GM18520 (cell line): Measurements from ENCODE around the gene AADAC.
"Not testable (repeated sequence)": the region's sequence is repeated elsewhere in the genome, so short reads cannot be mapped to it uniquely, and the experiment has no call there.

Source experiments
- ATAC-seq: cut with Tn5 transposase; IDR thresholded peaks from one replicate; pipeline ENCODE4 v1.9.1; 2021; ENCODE audit not compliant: unreplicated experiment

The AADAC gene, protein sequence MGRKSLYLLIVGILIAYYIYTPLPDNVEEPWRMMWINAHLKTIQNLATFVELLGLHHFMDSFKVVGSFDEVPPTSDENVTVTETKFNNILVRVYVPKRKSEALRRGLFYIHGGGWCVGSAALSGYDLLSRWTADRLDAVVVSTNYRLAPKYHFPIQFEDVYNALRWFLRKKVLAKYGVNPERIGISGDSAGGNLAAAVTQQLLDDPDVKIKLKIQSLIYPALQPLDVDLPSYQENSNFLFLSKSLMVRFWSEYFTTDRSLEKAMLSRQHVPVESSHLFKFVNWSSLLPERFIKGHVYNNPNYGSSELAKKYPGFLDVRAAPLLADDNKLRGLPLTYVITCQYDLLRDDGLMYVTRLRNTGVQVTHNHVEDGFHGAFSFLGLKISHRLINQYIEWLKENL

DNA sequence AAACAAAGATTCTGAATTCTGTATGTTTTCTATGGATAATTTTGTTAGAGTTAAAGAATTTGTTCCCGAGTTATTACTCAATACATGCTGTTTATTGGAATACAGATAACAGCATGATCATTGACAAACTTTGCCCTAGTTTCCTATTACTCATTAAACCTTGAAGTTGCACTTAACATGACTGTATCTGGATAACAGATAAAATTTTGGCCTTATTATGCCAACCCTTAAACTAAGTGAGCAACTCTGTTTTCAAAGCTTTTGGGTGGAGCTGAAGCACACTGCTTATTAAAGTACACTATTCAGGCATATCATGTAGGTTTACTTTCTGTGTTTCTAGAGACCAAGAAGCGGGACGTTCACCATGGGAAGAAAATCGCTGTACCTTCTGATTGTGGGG is at the start of gene AADAC:
Gene AADAC, plus strand, starts transcription at position 318 of the 400 bp plus-strand sequence. Its CDS starts 47 bp downstream, at position 365.
- no peak for ATAC-seq

DNA sequence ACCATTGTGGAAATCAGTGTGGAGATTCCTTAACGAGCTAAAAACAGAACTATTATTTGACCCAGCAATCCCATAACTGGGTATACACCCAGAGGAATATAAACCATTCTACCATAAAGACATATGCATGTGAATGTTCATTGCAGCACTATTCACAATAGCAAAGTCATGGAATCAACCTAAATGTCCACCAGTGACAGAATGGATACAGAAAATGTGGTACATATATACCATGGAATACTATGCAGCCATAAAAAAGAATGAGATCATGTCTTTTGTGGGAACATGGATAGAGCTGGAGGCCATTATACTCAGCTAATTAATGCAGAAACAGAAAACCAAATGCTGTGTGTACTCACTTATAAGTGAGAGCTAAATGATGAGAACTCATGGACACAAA is 49.2 kb upstream of the AADAC start:
- not testable (repeated sequence) for ATAC-seq

DNA sequence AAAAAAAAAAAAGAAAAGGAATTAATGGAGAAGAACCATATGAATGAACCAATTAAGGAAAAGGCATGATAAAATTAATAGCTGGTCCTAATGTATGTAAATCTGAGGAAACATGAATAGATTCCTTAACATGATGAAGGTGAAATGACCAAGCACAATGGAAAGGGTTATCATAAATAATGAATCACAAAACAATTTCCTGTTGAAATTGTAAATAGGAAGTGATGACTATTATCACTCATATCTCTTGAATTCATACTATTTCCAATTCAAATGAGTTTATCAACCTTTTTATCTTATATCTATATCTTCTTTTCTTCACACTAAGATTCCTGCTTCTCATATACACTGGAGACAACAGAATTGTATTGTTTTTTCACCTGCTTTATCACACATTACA is 48.2 kb upstream of the AADAC start:
- no peak for ATAC-seq

DNA sequence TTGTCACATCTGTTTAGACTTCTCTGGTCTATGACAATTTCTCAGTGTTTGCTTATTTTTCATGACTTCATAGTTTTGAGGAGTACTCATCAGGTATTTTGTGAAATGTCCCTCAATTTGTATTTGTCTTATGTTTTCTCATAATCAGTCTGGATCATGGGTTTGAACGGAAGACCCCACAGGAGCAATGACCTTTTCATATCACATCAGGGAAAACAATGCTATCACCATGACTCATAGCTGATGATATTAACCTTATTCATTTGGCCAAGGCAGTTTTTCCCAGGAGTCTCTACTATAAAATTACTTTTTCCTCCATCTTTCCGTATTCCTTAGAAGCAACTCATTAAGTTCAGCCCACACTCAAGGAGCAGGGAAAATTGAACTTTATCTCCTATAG is 47.5 kb upstream of the AADAC start:
- no peak for ATAC-seq

DNA sequence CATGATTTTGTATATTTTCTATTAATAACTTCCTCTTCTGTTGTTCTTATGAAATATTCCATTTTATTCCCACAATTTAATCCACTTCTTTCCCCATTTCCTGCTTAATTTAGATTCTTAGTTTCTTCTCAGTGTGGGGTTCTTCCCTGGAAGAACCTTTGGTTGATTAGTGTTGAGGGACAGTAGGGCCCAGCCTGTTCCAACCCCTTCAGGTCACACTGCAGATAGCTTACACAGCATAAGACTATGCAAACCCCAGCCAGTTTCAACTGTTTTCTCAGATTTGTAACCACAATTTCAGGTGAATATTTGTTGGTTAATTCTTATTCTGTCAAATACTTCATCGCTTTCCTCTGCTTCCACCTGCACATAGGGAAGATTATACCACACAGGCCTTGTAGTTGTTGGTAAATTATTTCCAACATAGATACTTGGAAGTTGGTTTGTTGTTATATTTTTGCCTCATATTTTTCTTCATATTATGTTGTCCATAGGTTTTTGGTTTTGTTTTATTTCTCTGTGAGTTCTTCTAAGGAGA is 45.5 kb upstream of the AADAC start:
- no peak for ATAC-seq

DNA sequence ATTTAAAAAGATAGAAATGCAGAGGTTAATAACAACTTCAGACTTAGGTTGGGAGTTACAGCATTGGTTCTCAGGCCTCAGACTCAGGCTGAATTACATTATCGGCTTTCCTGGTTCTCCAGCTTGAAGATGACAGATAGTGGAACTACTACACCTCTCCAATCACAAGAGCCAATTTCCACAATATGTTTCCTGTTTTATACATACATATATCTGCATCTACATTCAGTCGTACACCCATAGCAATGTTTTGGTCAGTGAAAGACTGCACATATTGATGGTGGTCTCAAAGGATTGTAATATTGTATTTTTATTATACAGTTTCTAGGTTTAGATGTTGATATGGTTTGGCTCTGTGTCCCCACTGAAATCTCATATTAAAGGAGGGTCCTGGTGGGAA is 44.7 kb upstream of the AADAC start:
- no peak for ATAC-seq

GRCh38 chr3:151770956-151771355 is 43.0 kb upstream of the AADAC start:
- ATAC-seq: no peak

- no peak for ATAC-seq
These were observed 41.0 kb upstream of the AADAC start for GRCh38 chr3:151772825-151773480.

DNA sequence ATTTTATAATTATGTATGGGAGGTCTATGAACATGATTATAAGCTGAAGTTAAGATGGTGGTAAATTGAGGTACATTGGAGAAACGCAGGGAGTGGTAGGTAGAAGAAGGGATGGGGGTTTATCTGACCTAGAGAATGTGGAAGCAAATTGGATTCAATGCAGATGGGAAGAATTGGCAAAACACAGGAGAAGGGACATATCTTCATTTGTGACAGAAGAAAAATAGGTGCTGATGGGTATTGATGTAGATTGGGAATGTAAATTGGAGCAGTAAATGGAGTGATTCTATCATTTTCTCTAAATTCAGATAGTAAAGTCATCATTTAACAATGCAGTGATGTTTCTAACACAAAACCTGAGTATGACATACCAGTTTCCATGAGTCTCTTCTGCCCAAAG is 39.7 kb upstream of the AADAC start:
- ATAC-seq: no peak

DNA sequence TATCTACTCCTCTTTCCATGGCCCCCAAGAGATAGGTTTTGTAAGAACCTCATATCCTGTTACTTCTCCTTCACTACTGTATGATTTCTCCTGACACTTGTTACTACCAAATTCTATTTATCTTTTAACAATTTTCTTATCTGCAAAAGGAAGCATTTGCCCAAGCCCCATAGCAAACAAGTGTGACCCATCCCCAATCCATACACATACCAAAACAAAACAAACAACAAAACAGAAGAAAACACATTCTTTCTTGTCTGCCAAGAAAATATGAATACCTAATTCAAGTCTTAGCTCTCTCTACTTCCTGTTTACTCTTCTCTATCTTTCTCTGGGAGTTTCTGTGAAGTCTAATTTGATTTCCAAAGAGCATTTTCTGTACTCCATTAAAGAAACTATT is 39.0 kb upstream of the AADAC start:
- no peak for ATAC-seq

DNA sequence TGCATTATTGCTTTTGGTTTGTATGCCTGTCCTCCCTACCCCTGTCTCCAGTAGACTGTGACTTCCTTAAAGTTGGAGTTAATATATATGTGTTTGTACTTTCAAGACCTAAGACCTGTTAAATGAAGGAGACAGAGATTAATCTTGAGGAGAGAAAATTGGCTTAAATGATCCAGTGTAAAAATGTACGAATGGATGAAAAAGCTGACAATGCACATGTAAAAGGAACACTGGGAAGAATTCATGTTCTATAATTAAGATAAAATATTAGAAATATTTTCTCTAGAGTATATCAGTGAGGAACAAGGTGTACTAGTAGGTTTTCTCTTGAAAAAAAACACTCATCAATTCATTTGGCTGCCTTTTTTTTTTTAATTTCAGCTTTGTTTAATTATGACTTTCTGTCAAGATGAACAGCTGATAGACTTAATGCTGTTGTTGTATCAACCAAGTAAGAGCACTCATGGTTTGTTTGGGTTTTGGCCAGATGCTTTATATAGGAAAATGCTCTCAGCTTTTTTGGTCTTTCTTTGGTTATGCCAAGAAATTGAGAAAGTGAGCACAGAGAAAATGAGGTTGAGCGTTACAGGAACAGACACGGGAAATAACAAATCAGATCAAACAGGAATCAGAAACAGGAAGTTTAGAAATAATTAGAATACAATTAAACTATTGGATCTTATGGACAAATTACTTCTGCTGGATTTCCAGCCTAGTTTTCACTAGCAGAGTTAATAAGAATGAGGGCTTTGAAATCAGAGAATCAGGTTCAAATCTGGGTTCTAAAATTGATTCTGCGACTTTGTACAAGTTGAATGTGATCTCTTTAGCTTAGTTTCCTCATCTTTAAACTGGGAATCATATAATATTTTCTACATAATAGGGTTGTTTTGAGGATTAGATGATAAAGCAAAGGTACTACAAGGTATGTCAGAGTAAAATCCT is 38.3 kb upstream of the AADAC start:
- no peak for ATAC-seq

DNA sequence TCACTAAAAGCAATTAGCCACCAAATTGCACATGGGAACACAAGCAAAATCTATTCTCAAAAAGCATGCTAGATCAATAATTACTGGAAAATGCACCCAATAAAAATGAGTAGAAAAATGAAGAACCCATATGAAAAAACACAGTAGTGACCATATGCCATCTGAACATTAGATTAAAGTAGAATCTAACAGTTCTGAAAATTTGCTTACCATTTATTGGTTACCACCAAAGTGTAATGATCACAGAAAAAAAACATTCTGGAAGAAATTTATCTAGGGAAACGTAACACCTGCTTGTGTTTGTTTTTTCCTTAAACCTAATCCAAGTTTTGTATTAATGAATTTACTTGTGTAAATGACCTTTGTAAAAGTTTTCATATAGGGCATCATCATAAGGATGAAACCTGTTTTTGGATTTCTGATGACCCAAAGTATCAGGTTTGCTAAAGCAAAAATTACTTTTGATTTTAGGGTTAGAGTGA is 37.6 kb upstream of the AADAC start:
- ATAC-seq: no peak

DNA sequence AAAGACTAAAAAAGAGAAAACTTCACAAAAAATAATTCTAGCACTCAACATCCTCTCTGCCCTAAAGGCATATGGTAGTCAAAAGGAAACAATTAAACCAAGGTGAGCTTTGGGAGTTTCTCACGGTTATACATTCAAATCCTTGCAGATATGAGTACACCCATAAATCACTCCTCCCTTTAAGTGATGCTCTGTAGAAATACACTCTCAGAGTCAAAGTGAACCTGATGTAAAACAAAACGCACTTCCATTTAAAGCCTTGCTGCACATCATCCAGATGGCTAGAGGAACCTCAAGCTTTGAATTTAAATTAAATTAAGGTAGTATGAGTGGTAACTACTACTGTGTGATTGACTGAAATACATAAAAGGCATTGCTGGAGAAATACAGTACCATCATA is 36.0 kb upstream of the AADAC start:
- ATAC-seq: no peak

DNA sequence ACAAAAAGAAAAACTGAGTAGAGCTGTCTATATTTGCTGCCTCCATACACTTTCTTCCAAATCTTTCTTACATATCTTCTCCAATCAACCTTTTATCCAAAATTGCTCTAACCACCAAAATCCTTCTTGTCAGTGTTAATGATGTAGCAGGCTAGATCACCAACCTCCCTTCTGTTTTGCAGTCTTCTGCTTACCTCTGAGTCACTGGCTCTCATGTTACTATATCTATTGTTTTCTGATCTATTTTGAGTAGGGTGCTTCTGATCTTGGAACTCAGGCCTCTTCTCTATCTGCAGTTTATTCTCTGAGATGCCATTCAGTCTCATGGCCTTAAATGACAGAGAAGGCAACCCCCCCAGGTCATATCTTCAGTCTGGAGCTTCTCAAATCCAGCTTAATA is 26.3 kb upstream of the AADAC start:
- no peak for ATAC-seq

- no peak for ATAC-seq
These were observed 25.5 kb upstream of the AADAC start for GRCh38 chr3:151788401-151788800.

DNA sequence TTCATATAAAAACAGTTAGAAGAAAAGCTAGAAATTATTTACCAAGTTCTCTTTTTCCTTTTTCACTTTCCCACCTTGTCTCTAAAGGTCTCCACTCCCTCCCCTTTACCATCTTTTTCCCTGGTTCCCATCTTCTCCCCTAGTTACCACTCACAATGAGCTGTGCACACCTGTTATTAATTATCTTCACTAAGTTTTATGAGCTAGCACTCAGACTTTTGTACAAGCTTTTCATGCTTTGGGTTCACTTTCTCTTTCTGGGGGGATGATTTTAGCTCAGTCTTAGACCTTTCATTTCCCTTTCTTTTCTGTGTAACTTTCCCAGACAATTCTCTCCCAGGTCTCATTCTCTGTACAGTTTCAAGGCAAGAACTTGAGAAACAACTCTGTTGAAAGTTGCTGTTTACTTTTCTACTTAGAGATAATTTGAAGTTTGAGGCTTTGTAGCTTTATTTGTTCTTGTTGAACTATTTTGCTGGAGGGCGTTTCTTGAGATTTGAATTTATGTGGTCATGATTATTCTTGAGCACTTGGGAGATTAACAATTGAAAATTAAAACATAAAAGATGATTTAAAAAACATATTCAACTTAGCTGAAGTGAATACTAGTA is 24.0 kb upstream of the AADAC start:
- ATAC-seq: no peak

DNA sequence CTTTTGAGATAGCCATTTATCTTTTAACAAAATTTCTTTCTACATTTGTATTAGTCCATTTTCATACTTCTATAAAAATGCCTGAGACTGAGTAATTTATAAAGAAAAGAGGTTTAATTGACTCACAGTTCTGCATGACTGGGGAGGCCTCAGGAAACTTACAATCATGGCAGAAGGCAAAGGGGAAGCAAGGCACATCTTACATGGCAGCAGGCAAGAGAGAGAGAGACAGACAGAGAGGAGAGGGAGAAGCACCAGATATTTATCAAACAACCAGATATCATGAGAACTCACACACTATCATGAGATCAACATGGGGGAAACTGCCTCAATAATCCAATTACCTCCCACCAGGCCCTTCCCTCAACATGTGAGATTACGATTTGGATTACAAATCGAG is 23.2 kb upstream of the AADAC start:
- ATAC-seq: not testable (repeated sequence)

DNA sequence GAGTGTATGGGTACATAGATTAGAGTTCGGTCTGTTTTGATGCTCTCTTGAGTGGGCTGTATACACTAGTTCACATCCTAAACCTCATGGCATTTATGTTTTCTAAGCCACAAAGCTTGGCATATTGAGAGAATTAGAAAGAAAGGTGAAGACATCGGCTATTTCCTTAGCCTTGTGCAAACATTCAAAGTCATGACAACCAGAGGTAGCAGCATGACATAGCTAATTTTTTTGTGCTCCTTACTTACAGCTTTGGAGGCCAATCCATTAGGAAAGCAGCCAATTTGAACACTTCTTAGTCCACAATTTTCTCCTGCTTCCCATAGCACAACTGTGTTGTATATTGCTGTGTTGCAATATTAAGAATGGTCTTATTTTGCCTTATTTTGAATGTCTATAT is 21.5 kb upstream of the AADAC start:
- no peak for ATAC-seq

DNA sequence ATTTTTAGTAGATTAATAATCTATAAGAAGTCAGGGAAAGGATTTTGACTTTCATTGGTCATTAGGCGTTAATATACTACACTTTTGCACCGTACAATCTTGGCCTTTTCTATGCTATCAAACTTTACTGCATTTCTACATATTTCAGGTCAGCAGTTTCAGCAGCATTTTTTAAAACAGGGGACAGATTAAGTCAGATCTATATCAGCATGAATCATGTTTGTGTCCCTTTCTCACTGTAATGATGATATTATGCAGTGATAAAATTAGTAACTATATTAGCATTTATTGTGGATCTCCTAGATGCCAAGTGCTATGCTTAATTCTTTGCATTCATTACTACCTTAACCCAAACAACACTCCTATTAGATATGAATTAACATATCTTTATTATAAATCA is 20.3 kb upstream of the AADAC start:
- no peak for ATAC-seq

DNA sequence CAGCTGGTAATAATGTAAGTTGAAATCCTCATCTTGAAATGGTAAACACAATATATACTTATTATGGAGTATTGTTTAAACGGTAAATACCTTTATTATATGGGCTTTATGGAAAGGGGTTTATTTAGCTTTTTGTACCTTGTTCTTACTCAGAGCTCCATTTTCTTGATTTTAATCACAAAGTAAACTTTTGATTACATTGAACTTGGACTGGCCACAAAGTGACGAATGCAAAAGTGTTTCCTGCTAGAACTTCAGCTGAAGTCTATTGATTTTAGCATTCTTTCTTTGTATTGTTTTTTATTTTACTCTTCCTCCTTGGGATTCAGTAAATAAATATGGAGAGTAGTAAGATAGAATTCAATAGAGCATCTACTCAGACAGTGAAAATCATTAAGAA is 19.8 kb upstream of the AADAC start:
- ATAC-seq: no peak

DNA sequence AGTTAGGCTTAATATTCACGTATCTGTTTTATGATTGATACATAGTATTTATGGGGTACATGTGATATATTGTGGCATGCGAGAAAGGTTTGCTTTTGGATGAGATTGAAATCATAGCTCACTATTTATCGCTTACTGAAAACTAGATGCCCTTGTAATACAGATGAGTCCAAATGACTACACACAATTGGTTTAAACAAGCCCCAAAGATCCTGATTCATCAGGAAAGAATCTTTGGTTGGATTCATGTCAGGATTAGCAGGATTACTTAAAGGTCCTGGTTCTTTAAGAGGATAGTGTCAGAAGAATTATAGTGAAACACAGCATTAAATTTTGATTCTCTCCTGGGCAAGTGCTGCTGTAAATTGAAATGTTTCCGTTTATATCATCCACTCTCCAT is 18.6 kb upstream of the AADAC start:
- ATAC-seq: no peak
